HepG2 (cell line): Measurements from ENCODE around the gene MAPK11. TPM values are rescaled to one million over a fixed set of nuclear protein-coding genes. Genes with fewer than 3 reads are reported as not detected.

ENCODE experiments used
- ATAC-seq: fragments of 200-7000 bp; cut with Tn5 transposase; 3 replicates; pipeline ENCODE4 v1.9.1; 2020; ENCODE audit warnings: mild to moderate bottlenecking, moderate library complexity
- BruUV-seq: library from RNA; stranded (reverse); fragments of 400-500 nt; replicated peaks from 2 replicates; lab custom pipeline; 2021; lab: Mats Ljungman, UMichigan
- CTCF ChIA-PET: fragments of 300-600 bp; formaldehyde crosslinking; extraction: SDS; loops from one replicate; lab custom pipeline; 2021; ENCODE audit warnings: low total read pairs, inconsistent platforms, low intra/inter-chr PET ratio; lab: Yijun Ruan, JAX
- POLR2A ChIA-PET: fragments of 350-600 bp; sonication (Branson Sonifier 250); formaldehyde crosslinking; loops from one replicate; lab custom pipeline; 2020; ENCODE audit warnings: antibody characterized with exemption, inconsistent platforms; lab: Yijun Ruan, JAX
- DNase-seq: peaks from one replicate; pipeline ENCODE4 v3.0.0-alpha.2; 2015; ENCODE audit warnings: low spot score
- FAIRE-seq: peaks from 3 replicates; lab custom pipeline; 2011; peaks lifted over from hg19 to GRCh38; lab: Jason Lieb, UNC
- H2AFZ ChIP-seq: one replicate; pipeline ENCODE4 v1.6.1; 2011; ENCODE audit warnings: low read length, inconsistent platforms
- H3K27ac ChIP-seq: fragments of 300-600 bp; 3 replicates; pipeline ENCODE4 v1.8.0; 2011; ENCODE audit warnings: mixed run types, mild to moderate bottlenecking, mixed read lengths, low read length, inconsistent platforms; ENCODE audit not compliant: insufficient read depth; ENCODE audit errors: extremely low read length
- H3K27me3 ChIP-seq, 2 experiments: fragments of 200-600 bp in 1 of 2; 2 replicates in 1 of 2; 3 replicates in 1 of 2; pipeline versions ENCODE4 v1.6.0 to v1.8.0; 2011; ENCODE audit warnings: low read length in 2 of 2, mild to moderate bottlenecking in 2 of 2, moderate library complexity in 2 of 2, inconsistent platforms in 1 of 2; ENCODE audit not compliant: insufficient read depth in 2 of 2, control insufficient read depth in 1 of 2
- H3K36me3 ChIP-seq, 2 experiments: fragments of 200-600 bp in 1 of 2; replicated peaks in 1 of 2; 2 replicates in 1 of 2; 3 replicates in 1 of 2; pipeline versions ENCODE4 v1.5.1 to v1.8.0; 2011; ENCODE audit warnings: low read length in 2 of 2, inconsistent platforms in 1 of 2; ENCODE audit not compliant: insufficient read depth in 2 of 2, control insufficient read depth in 1 of 2
- H3K4me1 ChIP-seq: 2 replicates; pipeline ENCODE4 v1.5.1; 2012; ENCODE audit warnings: low read length, inconsistent platforms; ENCODE audit not compliant: insufficient read depth
- H3K4me2 ChIP-seq: 2 replicates; pipeline ENCODE4 v1.6.0; 2011; ENCODE audit warnings: low read depth, low read length, inconsistent platforms
- H3K4me3 ChIP-seq, 3 experiments: fragments of 200-600 bp in 1 of 3; sonication (generic), shearing (Covaris generic) in 1 of 3; replicated peaks in 1 of 3; 2 replicates each; pipeline ENCODE4 v1.5.1; 2011 to 2016; ENCODE audit warnings: low read length in 3 of 3, inconsistent platforms in 2 of 3, low read depth in 2 of 3, mild to moderate bottlenecking in 2 of 3, control low read depth in 1 of 3, mixed read lengths in 1 of 3; ENCODE audit not compliant: insufficient read depth in 1 of 3
- H3K79me2 ChIP-seq: one replicate; pipeline ENCODE4 v1.6.1; 2011; ENCODE audit warnings: low read length, inconsistent platforms; ENCODE audit not compliant: insufficient read depth
- H3K9ac ChIP-seq: 2 replicates; pipeline ENCODE4 v1.6.0; 2011; ENCODE audit warnings: mild to moderate bottlenecking, low read depth, low read length, inconsistent platforms; ENCODE audit not compliant: insufficient read depth
- H3K9me3 ChIP-seq: 2 replicates; pipeline ENCODE4 v1.5.1; 2012; ENCODE audit warnings: mild to moderate bottlenecking, low read length
- H4K20me1 ChIP-seq: 2 replicates; pipeline ENCODE4 v1.6.0; 2011; ENCODE audit warnings: inconsistent platforms, mild to moderate bottlenecking, low read length, moderate library complexity; ENCODE audit not compliant: insufficient read depth
- CREB3 ChIP-seq: sonication (generic); formaldehyde crosslinking; IDR thresholded peaks from 2 replicates; pipeline ENCODE4 v1.5.0; 2020; ENCODE audit warnings: missing genetic modification reagents
- KMT2A ChIP-seq: sonication (generic); formaldehyde crosslinking; IDR thresholded peaks from 2 replicates; pipeline ENCODE4 v1.4.0; 2020; ENCODE audit warnings: missing genetic modification reagents
- POLR2A ChIP-seq, 2 experiments: IDR thresholded peaks; 2 replicates each; pipeline ENCODE4 v1.6.1; 2011; ENCODE audit warnings: low read depth in 2 of 2, low read length in 2 of 2, mild to moderate bottlenecking in 1 of 2, moderate library complexity in 1 of 2; ENCODE audit not compliant: insufficient read depth in 1 of 2
- RBFOX2 ChIP-seq: fragments of 200-400 bp; formaldehyde crosslinking; IDR thresholded peaks from 2 replicates; pipeline ENCODE4 v1.6.1; 2017; ENCODE audit warnings: low read depth, mild to moderate bottlenecking, low read length
- ZNF543 ChIP-seq: sonication (generic); formaldehyde crosslinking; IDR thresholded peaks from 2 replicates; pipeline ENCODE4 v1.4.0; 2020; ENCODE audit warnings: mild to moderate bottlenecking, missing genetic modification reagents
- WGBS: methylation state at CpG from one replicate; pipeline ENCODE4 v1.1.6; 2017; ENCODE audit warnings: low lambda C conversion rate; 5-methylcytosine and 5-hydroxymethylcytosine counted together
- in situ Hi-C: cut with HindIII; loops from 2 replicates; pipeline ENCODE4 v1.10.0; 2017; ENCODE audit warnings: low pct_unique_long_range_greater_than_20kb; ENCODE audit not compliant: extremely low pct_ligation_motif_present
- intact Hi-C: fragments of 100-400 bp; cut with micrococcal nuclease; formaldehyde crosslinking; loops from one replicate; pipeline ENCODE4 v1.10.0; 2022; ENCODE audit not compliant: unreplicated experiment
- polyA plus RNA-seq, 8 experiments: library from polyadenylated mRNA; depleted of rRNA in 3 of 8; stranded (reverse) in 7 of 8; unstranded in 1 of 8; fragments of >200 nt; fragmentation: Illumina TruSeq in 4 of 8; extraction: Trizol in 4 of 8; gene quantifications; 2 replicates each; pipeline versions ENCODE4 v1.2.1 to v1.2.3, GENCODE V29; 2011 to 2016; ENCODE audit warnings: low read depth in 4 of 8, missing spikeins in 1 of 8, mixed read lengths in 1 of 8; ENCODE audit not compliant: insufficient read depth in 1 of 8
- total RNA-seq, 5 experiments: library from RNA; depleted of rRNA; stranded (reverse); fragments of >200 nt; fragmentation: Illumina TruSeq; extraction: Trizol; gene quantifications; 2 replicates each; pipeline ENCODE4 v1.2.3, GENCODE V29; 2016; ENCODE audit warnings: low read depth in 1 of 5
- TF ChIP-seq, protein P1 (sequence below): sonication (generic); formaldehyde crosslinking; IDR thresholded peaks from 2 replicates; pipeline ENCODE4 v1.8.0; 2022; ENCODE audit warnings: mild to moderate bottlenecking, missing genetic modification reagents; ENCODE audit not compliant: insufficient replicate concordance
- TF ChIP-seq, protein P2 (sequence below): IDR thresholded peaks from 2 replicates; pipeline ENCODE4 v1.6.1; 2016
- TF ChIP-seq, protein P3 (sequence below): sonication (generic); formaldehyde crosslinking; IDR thresholded peaks from 2 replicates; pipeline ENCODE4 v1.8.1; 2023; ENCODE audit warnings: mild to moderate bottlenecking, inconsistent platforms, moderate library complexity, missing genetic modification reagents, borderline replicate concordance
- TF ChIP-seq, protein P4 (sequence below): sonication (generic); formaldehyde crosslinking; IDR thresholded peaks from 2 replicates; pipeline ENCODE4 v1.5.1; 2020; ENCODE audit warnings: missing genetic modification reagents, mild to moderate bottlenecking, borderline replicate concordance

Gene MAPK11
- total and polyA plus RNA-seq, 2 of the 13 experiments (the other 11 are each of a cell fraction or from before 2014, with no cell fraction given) = 0.15 to 0.17 TPM

- no peak for FAIRE-seq
- no peak overlapping the region for H3K4me3 ChIP-seq
- no peak for ATAC-seq
- H4K20me1 ChIP-seq = peaks cover 5% of the 10 kb centered on the region; the same call in 1 of the 2 replicates
- TF ChIP-seq, protein P1, sequence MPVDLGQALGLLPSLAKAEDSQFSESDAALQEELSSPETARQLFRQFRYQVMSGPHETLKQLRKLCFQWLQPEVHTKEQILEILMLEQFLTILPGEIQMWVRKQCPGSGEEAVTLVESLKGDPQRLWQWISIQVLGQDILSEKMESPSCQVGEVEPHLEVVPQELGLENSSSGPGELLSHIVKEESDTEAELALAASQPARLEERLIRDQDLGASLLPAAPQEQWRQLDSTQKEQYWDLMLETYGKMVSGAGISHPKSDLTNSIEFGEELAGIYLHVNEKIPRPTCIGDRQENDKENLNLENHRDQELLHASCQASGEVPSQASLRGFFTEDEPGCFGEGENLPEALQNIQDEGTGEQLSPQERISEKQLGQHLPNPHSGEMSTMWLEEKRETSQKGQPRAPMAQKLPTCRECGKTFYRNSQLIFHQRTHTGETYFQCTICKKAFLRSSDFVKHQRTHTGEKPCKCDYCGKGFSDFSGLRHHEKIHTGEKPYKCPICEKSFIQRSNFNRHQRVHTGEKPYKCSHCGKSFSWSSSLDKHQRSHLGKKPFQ (CRISPR knock-in tag) = no peak
- H3K9ac ChIP-seq = no peak overlapping the region
- H3K27ac ChIP-seq = no peak overlapping the region
- POLR2A ChIA-PET = no interaction called here
- no peak for DNase-seq
- peaks cover 23% of the 10 kb centered on the region for H3K79me2 ChIP-seq
- BruUV-seq = no TSS peak
- intact Hi-C loops = no loop called here
- 100% methylated on average over 4 of the region's 15 CpGs for WGBS
- in situ Hi-C loops = no loop called here
- H2AFZ ChIP-seq = no peak overlapping the region
- CTCF ChIA-PET = no interaction called here
- no peaks in the 10 kb centered on the region for H3K4me1 ChIP-seq
- H3K27me3 ChIP-seq = no peaks in the 10 kb centered on the region
- H3K4me2 ChIP-seq = no peak overlapping the region
- peaks cover 18 to 67% of the 10 kb centered on the region in 2 experiments; a peak in 4 of 5 replicates for H3K36me3 ChIP-seq
- no peaks in the 10 kb centered on the region for H3K9me3 ChIP-seq
Observed at GRCh38 chr22:50216055-50216683, 54.0 kb downstream of the MAPK11 start.

GRCh38 chr22:50215297-50216054 is 54.7 kb downstream of the MAPK11 start:
- FAIRE-seq (no peak), ATAC-seq (no peak), DNase-seq (no peak)
- no peak overlapping the region for H3K4me3 ChIP-seq
- no peaks in the 10 kb centered on the region for H3K27me3 ChIP-seq
- H3K36me3 ChIP-seq = peaks cover 20 to 67% of the 10 kb centered on the region in 2 experiments; a peak in 4 of 5 replicates
- 98% methylated on average over 13 of the region's 17 CpGs for WGBS
- no peaks in the 10 kb centered on the region for H3K9me3 ChIP-seq
- H4K20me1 ChIP-seq = peaks cover 5% of the 10 kb centered on the region
- in situ Hi-C loops = no loop called here
- intact Hi-C loops = no loop called here
- H3K79me2 ChIP-seq = peaks cover 25% of the 10 kb centered on the region
- ChIA-PET CTCF (no interaction called here), POLR2A (no interaction called here)
- H2AFZ ChIP-seq = no peak overlapping the region
- BruUV-seq = no TSS peak
- H3K27ac ChIP-seq = no peak overlapping the region
- no peak overlapping the region for H3K4me2 ChIP-seq
- no peaks in the 10 kb centered on the region for H3K4me1 ChIP-seq
- H3K9ac ChIP-seq = no peak overlapping the region
- TF ChIP-seq CREB3 = no peak
- TF ChIP-seq, protein P2, sequence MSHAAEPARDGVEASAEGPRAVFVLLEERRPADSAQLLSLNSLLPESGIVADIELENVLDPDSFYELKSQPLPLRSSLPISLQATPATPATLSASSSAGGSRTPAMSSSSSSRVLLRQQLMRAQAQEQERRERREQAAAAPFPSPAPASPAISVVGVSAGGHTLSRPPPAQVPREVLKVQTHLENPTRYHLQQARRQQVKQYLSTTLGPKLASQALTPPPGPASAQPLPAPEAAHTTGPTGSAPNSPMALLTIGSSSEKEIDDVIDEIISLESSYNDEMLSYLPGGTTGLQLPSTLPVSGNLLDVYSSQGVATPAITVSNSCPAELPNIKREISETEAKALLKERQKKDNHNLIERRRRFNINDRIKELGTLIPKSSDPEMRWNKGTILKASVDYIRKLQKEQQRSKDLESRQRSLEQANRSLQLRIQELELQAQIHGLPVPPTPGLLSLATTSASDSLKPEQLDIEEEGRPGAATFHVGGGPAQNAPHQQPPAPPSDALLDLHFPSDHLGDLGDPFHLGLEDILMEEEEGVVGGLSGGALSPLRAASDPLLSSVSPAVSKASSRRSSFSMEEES = no peak
- TF ChIP-seq RBFOX2 = peak; percentile 44; the same call in 1 of the 2 replicates
- no peak for TF ChIP-seq ZNF543 (CRISPR knock-in tag)
- TF ChIP-seq, protein P3, sequence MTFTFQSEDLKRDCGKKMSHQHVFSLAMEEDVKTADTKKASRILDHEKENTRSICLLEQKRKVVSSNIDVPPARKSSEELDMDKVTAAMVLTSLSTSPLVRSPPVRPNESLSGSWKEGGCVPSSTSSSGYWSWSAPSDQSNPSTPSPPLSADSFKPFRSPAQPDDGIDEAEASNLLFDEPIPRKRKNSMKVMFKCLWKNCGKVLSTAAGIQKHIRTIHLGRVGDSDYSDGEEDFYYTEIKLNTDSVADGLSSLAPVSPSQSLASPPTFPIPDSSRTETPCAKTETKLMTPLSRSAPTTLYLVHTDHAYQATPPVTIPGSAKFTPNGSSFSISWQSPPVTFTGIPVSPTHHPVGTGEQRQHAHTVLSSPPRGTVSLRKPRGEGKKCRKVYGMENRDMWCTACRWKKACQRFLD (CRISPR knock-in tag) = no peak
- TF ChIP-seq, protein P4, sequence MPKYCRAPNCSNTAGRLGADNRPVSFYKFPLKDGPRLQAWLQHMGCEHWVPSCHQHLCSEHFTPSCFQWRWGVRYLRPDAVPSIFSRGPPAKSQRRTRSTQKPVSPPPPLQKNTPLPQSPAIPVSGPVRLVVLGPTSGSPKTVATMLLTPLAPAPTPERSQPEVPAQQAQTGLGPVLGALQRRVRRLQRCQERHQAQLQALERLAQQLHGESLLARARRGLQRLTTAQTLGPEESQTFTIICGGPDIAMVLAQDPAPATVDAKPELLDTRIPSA (CRISPR knock-in tag) = no peak
- TF ChIP-seq POLR2A (IDR thresholded peaks at IDR 0.05; ENCODE audit: insufficient read depth in 1 of 2, low read depth in 2 of 2, low read length in 2 of 2) = 0 out of 4 replicates have a peak, but pooled peaks of 1 of the 2 experiments have one; percentile 26
- no peak for TF ChIP-seq KMT2A (CRISPR knock-in tag)
